Liver (tissue), 9 donors: ENCODE data around the gene SLC38A11. TPM values are rescaled to one million over a fixed set of nuclear protein-coding genes. Genes with fewer than 3 reads are reported as not detected.

Experiments used
- DNase-seq: peaks from one replicate; pipeline ENCODE4 v3.0.0-alpha.2; 2017; ENCODE audit warnings: low spot score
- H3K27ac ChIP-seq, 2 donors: one replicate each; pipeline ENCODE4 v1.7.0; 2013; ENCODE audit warnings: inconsistent platforms in 2 of 2, low read length in 2 of 2, control low read depth in 1 of 2, low read depth in 1 of 2, mild to moderate bottlenecking in 1 of 2
- H3K27me3 ChIP-seq, 4 donors: one replicate each; pipeline versions ENCODE4 v1.6.1 to v1.7.0; 2013; ENCODE audit warnings: low read length in 3 of 4, inconsistent platforms in 1 of 4, mild to moderate bottlenecking in 1 of 4, moderate library complexity in 1 of 4; ENCODE audit not compliant: control insufficient read depth in 4 of 4, insufficient read depth in 4 of 4
- H3K36me3 ChIP-seq, 4 donors: one replicate each; pipeline versions ENCODE4 v1.6.1 to v1.7.0; 2013; ENCODE audit warnings: low read length in 3 of 4, mild to moderate bottlenecking in 3 of 4, low read depth in 1 of 4, moderate library complexity in 1 of 4; ENCODE audit not compliant: control insufficient read depth in 4 of 4, insufficient read depth in 3 of 4
- H3K4me1 ChIP-seq, 4 donors: one replicate each; pipeline versions ENCODE4 v1.6.1 to v1.7.0; 2013; ENCODE audit warnings: low read length in 3 of 4, mild to moderate bottlenecking in 3 of 4, moderate library complexity in 1 of 4; ENCODE audit not compliant: control insufficient read depth in 4 of 4, insufficient read depth in 4 of 4
- H3K4me3 ChIP-seq, 3 donors: one replicate each; pipeline versions ENCODE4 v1.6.1 to v1.7.0; 2013; ENCODE audit warnings: low read length in 3 of 3, control low read depth in 1 of 3, low read depth in 1 of 3, mild to moderate bottlenecking in 1 of 3
- H3K9ac ChIP-seq, 2 donors: one replicate each; pipeline ENCODE4 v1.7.0; 2013; ENCODE audit warnings: low read length in 2 of 2, mild to moderate bottlenecking in 2 of 2, moderate library complexity in 2 of 2, control low read depth in 1 of 2, low read depth in 1 of 2
- H3K9me3 ChIP-seq, 4 donors: one replicate each; pipeline versions ENCODE4 v1.6.1 to v1.7.0; 2013; ENCODE audit warnings: low read length in 3 of 4; ENCODE audit not compliant: control insufficient read depth in 4 of 4
- ATF3 ChIP-seq: IDR thresholded peaks from 2 replicates; pipeline ENCODE4 v1.6.1; 2016; ENCODE audit warnings: antibody characterized with exemption
- CTCF ChIP-seq: fragments of 150-350 bp; IDR thresholded peaks from 2 replicates; pipeline ENCODE4 v1.5.1; 2017; ENCODE audit warnings: improper control_type of control experiment, low read depth, low read length; ENCODE audit not compliant: missing input control
- EGR1 ChIP-seq, 2 donors: IDR thresholded peaks; 2 replicates each; pipeline ENCODE4 v1.6.1; 2016 to 2018; ENCODE audit warnings: antibody characterized with exemption in 2 of 2, low read depth in 2 of 2
- FOXA1 ChIP-seq: IDR thresholded peaks from 2 replicates; pipeline ENCODE4 v1.6.1; 2016; ENCODE audit warnings: antibody characterized with exemption
- FOXA2 ChIP-seq: IDR thresholded peaks from 2 replicates; pipeline ENCODE4 v1.6.1; 2016; ENCODE audit warnings: antibody characterized with exemption
- GABPA ChIP-seq, 2 donors: IDR thresholded peaks in 1 of 2; conservative IDR thresholded peaks in 1 of 2; 2 replicates each; pipeline ENCODE4 v1.6.1; 2016; ENCODE audit warnings: antibody characterized with exemption in 2 of 2, mild to moderate bottlenecking in 1 of 2, moderate library complexity in 1 of 2
- HNF4A ChIP-seq, 2 donors: conservative IDR thresholded peaks; 2 replicates each; pipeline ENCODE4 v1.6.1; 2016; ENCODE audit warnings: antibody characterized with exemption in 2 of 2, mild to moderate bottlenecking in 2 of 2
- HNF4G ChIP-seq: IDR thresholded peaks from 2 replicates; pipeline ENCODE4 v1.6.1; 2016; ENCODE audit warnings: antibody characterized with exemption
- JUND ChIP-seq, 2 donors: IDR thresholded peaks; 2 replicates each; pipeline ENCODE4 v1.6.1; 2016; ENCODE audit warnings: antibody characterized with exemption in 2 of 2
- NR2F2 ChIP-seq: IDR thresholded peaks from 2 replicates; pipeline ENCODE4 v1.6.1; 2016; ENCODE audit warnings: antibody characterized with exemption
- RAD21 ChIP-seq, 2 donors: IDR thresholded peaks; 2 replicates each; pipeline ENCODE4 v1.6.1; 2016; ENCODE audit warnings: antibody characterized with exemption in 2 of 2, mild to moderate bottlenecking in 2 of 2
- RXRA ChIP-seq, 2 donors: IDR thresholded peaks; 2 replicates each; pipeline ENCODE4 v1.6.1; 2017 to 2018; ENCODE audit warnings: antibody characterized with exemption in 2 of 2, mild to moderate bottlenecking in 1 of 2
- TAF1 ChIP-seq: conservative IDR thresholded peaks from 2 replicates; pipeline ENCODE4 v1.6.1; 2016; ENCODE audit warnings: antibody characterized with exemption, mild to moderate bottlenecking
- YY1 ChIP-seq: IDR thresholded peaks from 2 replicates; pipeline ENCODE4 v1.6.1; 2016; ENCODE audit warnings: antibody characterized with exemption, mild to moderate bottlenecking
- ZBTB33 ChIP-seq: IDR thresholded peaks from 2 replicates; pipeline ENCODE4 v1.6.1; 2016; ENCODE audit warnings: antibody characterized with exemption
- WGBS: extraction: QIAGEN DNeasy Blood & Tissue Kit; methylation state at CpG from one replicate; pipeline ENCODE4 v1.1.7; 2013; 5-methylcytosine and 5-hydroxymethylcytosine counted together
- polyA plus RNA-seq, 2 donors: library from polyadenylated mRNA; stranded (reverse) in 1 of 2; unstranded in 1 of 2; fragments of 200-250 nt in 1 of 2; fragments of >200 nt in 1 of 2; fragmentation: Nextera tagmentation in 1 of 2; extraction: Ambion mirVana in 1 of 2; gene quantifications; one replicate each; pipeline versions ENCODE4 v1.2.1 to v1.2.3, GENCODE V29; 2013 to 2015
- total RNA-seq, 2 donors: library from RNA; depleted of rRNA; stranded (reverse); fragments of >200 nt; gene quantifications; one replicate each; pipeline ENCODE4 v1.2.3, GENCODE V29; 2014
- TF ChIP-seq, protein P1 (sequence below): IDR thresholded peaks from 2 replicates; pipeline ENCODE4 v1.6.1; 2016; ENCODE audit warnings: antibody characterized with exemption
- TF ChIP-seq, protein P2 (sequence below): IDR thresholded peaks from 2 replicates; pipeline ENCODE4 v1.6.1; 2016; ENCODE audit warnings: antibody characterized with exemption, mild to moderate bottlenecking
- donor health status: healthy.
- donor health status: healthy.
- donor health status: healthy.
- donor health status: healthy.
- donor health status: healthy.

The SLC38A11 gene
- total and polyA plus RNA-seq, 4 donors: 0.54 to 3.3 (median 2.3) TPM

GRCh38 chr2:164967781-164968228, 12.5 kb upstream of the SLC38A11 start:
- Histone ChIP-seq H3K4me3 (no peak overlapping the region), H3K27ac (no peak overlapping the region), H3K9ac (no peak overlapping the region), H3K36me3 (no peaks in the 10 kb centered on the region), H3K4me1 (no peaks in the 10 kb centered on the region), H3K9me3 (no peaks in the 10 kb centered on the region), H3K27me3 (no peaks in the 10 kb centered on the region)
- WGBS: 92% methylated on average over 2 of the region's 2 CpGs
- TF ChIP-seq FOXA2: no peak
- TF ChIP-seq RAD21 (IDR thresholded peaks at IDR 0.05): no peak
- no peak for TF ChIP-seq ZBTB33
- TF ChIP-seq FOXA1: no peak
- TF ChIP-seq HNF4G: no peak
- TF ChIP-seq EGR1 (IDR thresholded peaks at IDR 0.05; ENCODE audit: low read depth in 2 of 2): no peak
- no peak for TF ChIP-seq CTCF
- no peak for TF ChIP-seq GABPA (IDR thresholded peaks at IDR 0.05 in 1 of 2, conservative IDR thresholded peaks at IDR 0.05 in 1 of 2)
- no peak for TF ChIP-seq YY1
- TF ChIP-seq, protein P1, sequence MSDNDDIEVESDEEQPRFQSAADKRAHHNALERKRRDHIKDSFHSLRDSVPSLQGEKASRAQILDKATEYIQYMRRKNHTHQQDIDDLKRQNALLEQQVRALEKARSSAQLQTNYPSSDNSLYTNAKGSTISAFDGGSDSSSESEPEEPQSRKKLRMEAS: no peak
- TF ChIP-seq, protein P2, sequence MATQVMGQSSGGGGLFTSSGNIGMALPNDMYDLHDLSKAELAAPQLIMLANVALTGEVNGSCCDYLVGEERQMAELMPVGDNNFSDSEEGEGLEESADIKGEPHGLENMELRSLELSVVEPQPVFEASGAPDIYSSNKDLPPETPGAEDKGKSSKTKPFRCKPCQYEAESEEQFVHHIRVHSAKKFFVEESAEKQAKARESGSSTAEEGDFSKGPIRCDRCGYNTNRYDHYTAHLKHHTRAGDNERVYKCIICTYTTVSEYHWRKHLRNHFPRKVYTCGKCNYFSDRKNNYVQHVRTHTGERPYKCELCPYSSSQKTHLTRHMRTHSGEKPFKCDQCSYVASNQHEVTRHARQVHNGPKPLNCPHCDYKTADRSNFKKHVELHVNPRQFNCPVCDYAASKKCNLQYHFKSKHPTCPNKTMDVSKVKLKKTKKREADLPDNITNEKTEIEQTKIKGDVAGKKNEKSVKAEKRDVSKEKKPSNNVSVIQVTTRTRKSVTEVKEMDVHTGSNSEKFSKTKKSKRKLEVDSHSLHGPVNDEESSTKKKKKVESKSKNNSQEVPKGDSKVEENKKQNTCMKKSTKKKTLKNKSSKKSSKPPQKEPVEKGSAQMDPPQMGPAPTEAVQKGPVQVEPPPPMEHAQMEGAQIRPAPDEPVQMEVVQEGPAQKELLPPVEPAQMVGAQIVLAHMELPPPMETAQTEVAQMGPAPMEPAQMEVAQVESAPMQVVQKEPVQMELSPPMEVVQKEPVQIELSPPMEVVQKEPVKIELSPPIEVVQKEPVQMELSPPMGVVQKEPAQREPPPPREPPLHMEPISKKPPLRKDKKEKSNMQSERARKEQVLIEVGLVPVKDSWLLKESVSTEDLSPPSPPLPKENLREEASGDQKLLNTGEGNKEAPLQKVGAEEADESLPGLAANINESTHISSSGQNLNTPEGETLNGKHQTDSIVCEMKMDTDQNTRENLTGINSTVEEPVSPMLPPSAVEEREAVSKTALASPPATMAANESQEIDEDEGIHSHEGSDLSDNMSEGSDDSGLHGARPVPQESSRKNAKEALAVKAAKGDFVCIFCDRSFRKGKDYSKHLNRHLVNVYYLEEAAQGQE: no peak
- no peak for TF ChIP-seq ATF3
- no peak for TF ChIP-seq RXRA (IDR thresholded peaks at IDR 0.05)
- TF ChIP-seq JUND (IDR thresholded peaks at IDR 0.05): no peak
- no peak for TF ChIP-seq TAF1
- no peak for TF ChIP-seq HNF4A (conservative IDR thresholded peaks at IDR 0.05)
- DNase-seq: no peak

- H3K9ac ChIP-seq: no peak overlapping the region
- 95% methylated on average over 2 of the region's 2 CpGs for WGBS
- no peaks in the 10 kb centered on the region for H3K27me3 ChIP-seq
- DNase-seq: no peak
- no peak overlapping the region for H3K27ac ChIP-seq
- H3K4me1 ChIP-seq: no peaks in the 10 kb centered on the region
- no peaks in the 10 kb centered on the region for H3K9me3 ChIP-seq
- H3K36me3 ChIP-seq: no peaks in the 10 kb centered on the region
- no peak overlapping the region for H3K4me3 ChIP-seq
- TF ChIP-seq HNF4G (no peak), ATF3 (no peak), HNF4A (conservative IDR thresholded peaks at IDR 0.05) (no peak), JUND (IDR thresholded peaks at IDR 0.05) (no peak), NR2F2 (no peak), FOXA2 (no peak), FOXA1 (no peak), TAF1 (no peak), CTCF (no peak)
- TF ChIP-seq, protein P1: no peak
- TF ChIP-seq, protein P2: no peak
Observed at GRCh38 chr2:164967361-164967760, 12.0 kb upstream of the SLC38A11 start.
